ENCODE results near the gene CSTF1.

DNA sequence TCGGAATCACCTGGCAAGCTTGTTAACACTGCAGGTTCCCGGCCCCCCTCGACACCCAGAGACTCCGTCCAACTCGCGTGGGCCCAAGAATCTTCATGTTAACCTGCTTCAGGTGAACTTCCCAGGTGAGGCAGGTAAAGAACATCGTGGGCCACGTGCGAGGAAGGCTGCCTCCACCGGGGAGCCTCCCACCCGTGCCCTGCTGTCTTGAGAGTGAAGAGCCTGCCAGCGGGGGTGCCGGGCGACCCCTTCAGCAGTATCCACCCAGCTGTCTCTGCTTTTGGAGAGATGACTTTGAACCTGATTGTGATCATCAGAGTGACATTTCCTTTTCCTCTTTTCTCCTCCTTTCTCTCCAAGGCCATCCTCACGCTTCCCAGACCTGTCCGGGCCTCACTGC is 53.1 kb downstream of the CSTF1 start:
- TF ChIP-seq CTCF (IDR thresholded peaks at IDR 0.05) (no peak), POLR2A (IDR thresholded peaks at IDR 0.05) (no peak)

All from prostate gland (tissue), 2 donors.